ENCODE data around the gene FAM43A.

Gene FAM43A

GRCh38 chr3:194676471-194676870 is 9.2 kb upstream of the FAM43A start:
- no peak for DNase-seq

- DNase-seq, result no peak
These were observed 4.6 kb upstream of the FAM43A start for GRCh38 chr3:194680888-194681615.

- DNase-seq, result no peak
These were observed 3.4 kb upstream of the FAM43A start for GRCh38 chr3:194682189-194682693.

- DNase-seq, result peak; percentile 55
These were observed 2.9 kb upstream of the FAM43A start for GRCh38 chr3:194682694-194683310.

- no peak for DNase-seq
These were observed 2.3 kb upstream of the FAM43A start for GRCh38 chr3:194683380-194683779.

GRCh38 chr3:194685065-194685717 is 492 bp upstream of the FAM43A start:
- DNase-seq, result no peak

- no peak for DNase-seq
These were observed 732 bp downstream of the FAM43A start for GRCh38 chr3:194686414-194686815.

GRCh38 chr3:194686816-194687637 is 1.3 kb downstream of the FAM43A start:
- peak; percentile 19 for DNase-seq

- peak; percentile 82 for DNase-seq
These were observed 2.0 kb downstream of the FAM43A start for GRCh38 chr3:194687638-194688199.

GRCh38 chr3:194688200-194688740 is 2.6 kb downstream of the FAM43A start:
- no peak for DNase-seq

GRCh38 chr3:194688946-194689345 is 3.3 kb downstream of the FAM43A start:
- no peak for DNase-seq

GRCh38 chr3:194689493-194689944 is 3.8 kb downstream of the FAM43A start:
- DNase-seq, result no peak

GRCh38 chr3:194690501-194691372 is 5.1 kb downstream of the FAM43A start:
- DNase-seq, result no peak

- no peak for DNase-seq
These were observed 6.0 kb downstream of the FAM43A start for GRCh38 chr3:194691481-194692283.

GRCh38 chr3:194696702-194697101 is 11.0 kb downstream of the FAM43A start:
- no peak for DNase-seq

GRCh38 chr3:194702545-194702944 is 16.9 kb downstream of the FAM43A start:
- DNase-seq, result no peak

GRCh38 chr3:194705227-194705626 is 19.5 kb downstream of the FAM43A start:
- no peak for DNase-seq

GRCh38 chr3:194705761-194706160 is 20.1 kb downstream of the FAM43A start:
- DNase-seq, result no peak

GRCh38 chr3:194707147-194707540 is 21.5 kb downstream of the FAM43A start:
- DNase-seq, result no peak

- no peak for DNase-seq
These were observed 25.6 kb downstream of the FAM43A start for GRCh38 chr3:194711286-194711685.

All from stimulated activated CD4-positive, alpha-beta T cell treated with anti-CD3 and anti-CD28 coated beads, Interleukin-12 subunit alpha, Interleukin-12 subunit beta, amount 100 ng/mL, for 4 hours (primary cell).